K562 (cell line): ENCODE results near the gene DRAXIN. TPM values are rescaled to one million over a fixed set of nuclear protein-coding genes. Genes with fewer than 3 reads are reported as not detected.

Experiments used
- FOXA1 ChIP-seq: fragments of 450-650 bp; IDR thresholded peaks from 2 replicates; pipeline ENCODE4 v1.6.1; 2016; ENCODE audit warnings: mild to moderate bottlenecking, borderline replicate concordance
- MBD2 ChIP-seq: sonication (generic); IDR thresholded peaks from 2 replicates; pipeline ENCODE4 v1.6.1; 2016; ENCODE audit warnings: low read depth, borderline replicate concordance
- NCOR1 ChIP-seq: fragments of 450-650 bp; IDR thresholded peaks from 2 replicates; pipeline ENCODE4 v1.6.1; 2016; ENCODE audit warnings: mild to moderate bottlenecking, moderate library complexity
- NFATC3 ChIP-seq: fragments of 450-650 bp; IDR thresholded peaks from 2 replicates; pipeline ENCODE4 v1.6.1; 2017; ENCODE audit warnings: mild to moderate bottlenecking
- PBX2 ChIP-seq, 2 experiments: IDR thresholded peaks in 1 of 2; conservative IDR thresholded peaks in 1 of 2; 2 replicates each; pipeline ENCODE4 v1.6.1; 2016; ENCODE audit warnings: low read depth in 2 of 2, mild to moderate bottlenecking in 1 of 2, missing compliant biosample characterization in 1 of 2, missing genetic modification characterization in 1 of 2, moderate library complexity in 1 of 2
- RBM15 ChIP-seq: fragments of 200-400 bp; formaldehyde crosslinking; IDR thresholded peaks from 2 replicates; pipeline ENCODE4 v1.6.1; 2018; ENCODE audit warnings: mild to moderate bottlenecking, low read length, moderate library complexity; ENCODE audit not compliant: insufficient read depth
- RBM39 ChIP-seq: fragments of 200-400 bp; formaldehyde crosslinking; optimal IDR thresholded peaks from 2 replicates; pipeline ENCODE3; 2018; ENCODE audit warnings: low read depth, low read length
- RFX7 ChIP-seq: fragments of 250-450 bp; sonication (Bioruptor Pico); IDR thresholded peaks from 2 replicates; pipeline ENCODE4 v1.5.1; 2021; ENCODE audit warnings: mild to moderate bottlenecking
- SNIP1 ChIP-seq: fragments of 450-650 bp; IDR thresholded peaks from 2 replicates; pipeline ENCODE4 v1.7.1; 2017; ENCODE audit warnings: low read depth, mild to moderate bottlenecking
- SRF ChIP-seq, 2 experiments: fragments of 250-450, 450-650 bp in 1 of 2; sonication (Bioruptor Pico) in 1 of 2; sonication (generic) in 1 of 2; formaldehyde crosslinking; IDR thresholded peaks; 2 replicates each; pipeline versions ENCODE4 v1.5.0 to v1.5.1; 2020 to 2022; ENCODE audit warnings: mild to moderate bottlenecking in 1 of 2, missing genetic modification reagents in 1 of 2
- XRCC3 ChIP-seq: fragments of 450-650 bp; IDR thresholded peaks from 2 replicates; pipeline ENCODE4 v1.6.1; 2017; ENCODE audit warnings: mild to moderate bottlenecking, moderate library complexity
- ZBTB8A ChIP-seq: fragments of 450-650 bp; IDR thresholded peaks from 2 replicates; pipeline ENCODE4 v1.6.1; 2018; ENCODE audit warnings: mild to moderate bottlenecking, moderate library complexity; ENCODE audit not compliant: partially characterized antibody
- ZNF449 ChIP-seq: fragments of 250-450 bp; sonication (Bioruptor Pico); IDR thresholded peaks from 2 replicates; pipeline ENCODE4 v1.8.0; 2022; ENCODE audit warnings: moderate library complexity, mild to moderate bottlenecking, inconsistent platforms
- ZNF518B ChIP-seq: fragments of 250-450 bp; sonication (Bioruptor Pico); IDR thresholded peaks from 2 replicates; pipeline ENCODE4 v1.5.0; 2021; ENCODE audit warnings: mild to moderate bottlenecking, moderate library complexity
- ZNF766 ChIP-seq: fragments of 200-800 bp; sonication (Bioruptor generic); conservative IDR thresholded peaks from 2 replicates; pipeline ENCODE4 v1.6.1; 2016; ENCODE audit warnings: missing genetic modification characterization, missing compliant biosample characterization
- polyA plus RNA-seq, 8 experiments: library from polyadenylated mRNA; depleted of rRNA in 4 of 8; stranded (reverse) in 5 of 8; unstranded in 3 of 8; fragments of >200 nt; fragmentation: Nextera tagmentation in 2 of 8; fragmentation: Illumina TruSeq in 1 of 8; extraction: Ambion mirVana in 2 of 8; extraction: Trizol in 1 of 8; gene quantifications; 2 replicates each; pipeline versions ENCODE4 v1.2.1 to v1.2.3, GENCODE V29; 2011 to 2014; ENCODE audit warnings: inconsistent platforms in 1 of 8, missing spikeins in 1 of 8
- total RNA-seq, 7 experiments: library from RNA; depleted of rRNA in 6 of 7; stranded (reverse); fragments of >200 nt in 6 of 7; fragmentation: Illumina TruSeq in 2 of 7; extraction: Trizol in 2 of 7; gene quantifications; 2 replicates each; pipeline versions ENCODE4 v1.2.1 to v1.2.3, GENCODE V29; 2011 to 2021; ENCODE audit warnings: low replicate concordance in 1 of 7

Gene DRAXIN
- total and polyA plus RNA-seq, 9 of the 15 experiments (the other 6 are each of a cell fraction or from before 2014, with no cell fraction given) = 0.01 to 0.04 (median 0.01) TPM; not detected in 6

GRCh38 chr1:11735854-11736745, 44.6 kb downstream of the DRAXIN start, which contains the start of gene AGTRAP (continued):
- no peak for TF ChIP-seq ZNF518B
- TF ChIP-seq RBM39 = no peak
- TF ChIP-seq RFX7 (CRISPR knock-in tag) = no peak
- TF ChIP-seq SNIP1 = no peak
- no peak for TF ChIP-seq XRCC3
- TF ChIP-seq ZBTB8A = no peak
- no peak for TF ChIP-seq NCOR1
- peak in 1 of 2 experiments; percentile 6; a peak in 1 of 4 replicates for TF ChIP-seq SRF (CRISPR knock-in tag; IDR thresholded peaks at IDR 0.05)
- no peak for TF ChIP-seq RBM15
- TF ChIP-seq NFATC3 = no peak
- TF ChIP-seq FOXA1 = no peak
- peak; percentile 37; the same call in 1 of the 2 replicates for TF ChIP-seq MBD2
- TF ChIP-seq PBX2 (CRISPR knock-in tag; IDR thresholded peaks at IDR 0.05; ENCODE audit: low read depth) = no peak
- TF ChIP-seq PBX2 (tag; conservative IDR thresholded peaks at IDR 0.05; ENCODE audit: low read depth) = no peak
- TF ChIP-seq ZNF766 (CRISPR knock-in tag) = no peak
- no peak for TF ChIP-seq ZNF449 (CRISPR knock-in tag)
